Keratinocyte (primary cell): ENCODE measurements around the gene TRPM2.

Experiments
- EZH2 ChIP-seq: IDR thresholded peaks from one replicate; pipeline ENCODE4 v1.6.1; 2012; ENCODE audit warnings: inconsistent platforms, mild to moderate bottlenecking, low read length, moderate library complexity
- TF ChIP-seq, protein P1 (sequence below), 3 experiments: IDR thresholded peaks in 1 of 3; conservative IDR thresholded peaks in 1 of 3; optimal IDR thresholded peaks in 1 of 3; 2 replicates in 2 of 3; 3 replicates in 1 of 3; pipeline versions ENCODE3 to v1.5.1; 2011; ENCODE audit warnings: low read length in 3 of 3, mild to moderate bottlenecking in 3 of 3, moderate library complexity in 2 of 3, control low read depth in 1 of 3, inconsistent platforms in 1 of 3; ENCODE audit not compliant: insufficient read depth in 2 of 3; ENCODE audit errors: extremely low read depth in 1 of 3

DNA sequence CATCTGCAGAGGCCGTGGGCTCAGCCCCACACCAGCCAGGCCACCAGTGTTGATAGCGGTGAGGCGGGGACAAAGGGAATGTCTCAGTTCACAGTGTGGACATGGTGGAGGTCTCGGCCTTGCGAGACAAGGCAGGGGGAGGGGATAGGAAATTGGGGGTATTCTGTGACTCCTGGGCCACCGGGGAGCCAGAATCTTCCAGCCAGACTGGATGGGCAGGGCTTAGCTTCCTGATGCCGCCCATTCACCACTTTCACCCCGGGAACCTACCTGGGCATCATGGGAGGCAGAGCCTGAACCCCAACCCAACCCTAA, 107.0 kb downstream of the TRPM2 start:
- TF ChIP-seq, protein P1, sequence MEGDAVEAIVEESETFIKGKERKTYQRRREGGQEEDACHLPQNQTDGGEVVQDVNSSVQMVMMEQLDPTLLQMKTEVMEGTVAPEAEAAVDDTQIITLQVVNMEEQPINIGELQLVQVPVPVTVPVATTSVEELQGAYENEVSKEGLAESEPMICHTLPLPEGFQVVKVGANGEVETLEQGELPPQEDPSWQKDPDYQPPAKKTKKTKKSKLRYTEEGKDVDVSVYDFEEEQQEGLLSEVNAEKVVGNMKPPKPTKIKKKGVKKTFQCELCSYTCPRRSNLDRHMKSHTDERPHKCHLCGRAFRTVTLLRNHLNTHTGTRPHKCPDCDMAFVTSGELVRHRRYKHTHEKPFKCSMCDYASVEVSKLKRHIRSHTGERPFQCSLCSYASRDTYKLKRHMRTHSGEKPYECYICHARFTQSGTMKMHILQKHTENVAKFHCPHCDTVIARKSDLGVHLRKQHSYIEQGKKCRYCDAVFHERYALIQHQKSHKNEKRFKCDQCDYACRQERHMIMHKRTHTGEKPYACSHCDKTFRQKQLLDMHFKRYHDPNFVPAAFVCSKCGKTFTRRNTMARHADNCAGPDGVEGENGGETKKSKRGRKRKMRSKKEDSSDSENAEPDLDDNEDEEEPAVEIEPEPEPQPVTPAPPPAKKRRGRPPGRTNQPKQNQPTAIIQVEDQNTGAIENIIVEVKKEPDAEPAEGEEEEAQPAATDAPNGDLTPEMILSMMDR (optimal IDR thresholded peaks at IDR 0.05 in 1 of 3, IDR thresholded peaks at IDR 0.05 in 1 of 3, conservative IDR thresholded peaks at IDR 0.05 in 1 of 3; ENCODE audit: extremely low read depth in 1 of 3, insufficient read depth in 2 of 3, low read length in 3 of 3) = no peak
- TF ChIP-seq EZH2 = no peak
